Ammon's horn (tissue), 1 donor: ENCODE measurements around the gene XKR8.
A peak's percentile ranks its signal among the peaks of the same experiment; 100 is the strongest.

Source experiments
- DNase-seq: peaks from one replicate; pipeline ENCODE4 v3.0.0-alpha.2; 2016; ENCODE audit warnings: low spot score

The XKR8 gene

GRCh38 chr1:27956761-27957160 lies 3.0 kb upstream of the XKR8 start:
- DNase-seq, result no peak

- no peak for DNase-seq
Measured at GRCh38 chr1:27957655-27958054, 2.1 kb upstream of the XKR8 start.

- no peak for DNase-seq
Measured at GRCh38 chr1:27958513-27958912, 1.3 kb upstream of the XKR8 start.

GRCh38 chr1:27960762-27961645 lies 1.2 kb downstream of the XKR8 start:
- no peak for DNase-seq

- DNase-seq, result no peak
Measured at GRCh38 chr1:27961646-27962221, 2.0 kb downstream of the XKR8 start.

GRCh38 chr1:27963393-27963792 lies 3.6 kb downstream of the XKR8 start:
- no peak for DNase-seq

- DNase-seq, result no peak
Measured at GRCh38 chr1:27966402-27967105, 6.8 kb downstream of the XKR8 start.

- DNase-seq, result no peak
Measured at GRCh38 chr1:27967106-27967883, 7.5 kb downstream of the XKR8 start.

- DNase-seq, result no peak
Measured at GRCh38 chr1:27967884-27968466, 8.2 kb downstream of the XKR8 start.

- DNase-seq, result no peak
Measured at GRCh38 chr1:27968692-27969091, 8.9 kb downstream of the XKR8 start.

GRCh38 chr1:27970401-27970800 lies 10.6 kb downstream of the XKR8 start:
- peak; percentile 67 for DNase-seq

- DNase-seq, result peak; percentile 46
Measured at GRCh38 chr1:27971674-27972073, 11.9 kb downstream of the XKR8 start.

GRCh38 chr1:27972141-27972540 lies 12.4 kb downstream of the XKR8 start:
- DNase-seq, result no peak

GRCh38 chr1:27973771-27974416 lies 14.1 kb downstream of the XKR8 start:
- peak; percentile 60 for DNase-seq

- DNase-seq, result no peak
Measured at GRCh38 chr1:27974417-27974781, 14.6 kb downstream of the XKR8 start.

- peak; percentile 77 for DNase-seq
Measured at GRCh38 chr1:27979151-27979858, 19.5 kb downstream of the XKR8 start.

- DNase-seq, result no peak
Measured at GRCh38 chr1:27979859-27980201, 20.1 kb downstream of the XKR8 start.

GRCh38 chr1:27980216-27980845 lies 20.6 kb downstream of the XKR8 start:
- no peak for DNase-seq

- peak; percentile 86 for DNase-seq
Measured at GRCh38 chr1:27981145-27981544, 21.4 kb downstream of the XKR8 start.

GRCh38 chr1:27990920-27991537 lies 31.3 kb downstream of the XKR8 start:
- no peak for DNase-seq
